ENCODE measurements around the gene POLR3K.

DNA sequence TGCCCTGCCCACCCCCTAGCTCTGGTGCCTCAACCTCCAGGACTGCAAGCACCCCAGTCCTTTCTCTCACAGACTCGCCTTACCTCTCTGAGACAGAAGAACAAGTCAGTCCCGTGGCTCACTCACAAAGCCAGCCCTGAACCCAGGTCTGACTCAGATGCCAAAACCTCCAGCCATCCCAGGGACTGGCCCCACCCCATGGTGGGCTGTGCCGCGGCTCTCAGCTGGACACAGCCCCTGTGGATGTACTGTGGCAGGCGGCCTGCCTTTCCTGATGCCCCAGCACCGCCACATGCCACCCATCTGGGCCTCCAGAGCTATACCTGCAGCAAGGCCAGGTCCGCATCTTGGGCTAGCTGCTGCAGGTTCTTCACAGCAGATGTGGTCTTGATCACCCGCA, 44.4 kb upstream of the POLR3K start:
- TF ChIP-seq, protein P1, sequence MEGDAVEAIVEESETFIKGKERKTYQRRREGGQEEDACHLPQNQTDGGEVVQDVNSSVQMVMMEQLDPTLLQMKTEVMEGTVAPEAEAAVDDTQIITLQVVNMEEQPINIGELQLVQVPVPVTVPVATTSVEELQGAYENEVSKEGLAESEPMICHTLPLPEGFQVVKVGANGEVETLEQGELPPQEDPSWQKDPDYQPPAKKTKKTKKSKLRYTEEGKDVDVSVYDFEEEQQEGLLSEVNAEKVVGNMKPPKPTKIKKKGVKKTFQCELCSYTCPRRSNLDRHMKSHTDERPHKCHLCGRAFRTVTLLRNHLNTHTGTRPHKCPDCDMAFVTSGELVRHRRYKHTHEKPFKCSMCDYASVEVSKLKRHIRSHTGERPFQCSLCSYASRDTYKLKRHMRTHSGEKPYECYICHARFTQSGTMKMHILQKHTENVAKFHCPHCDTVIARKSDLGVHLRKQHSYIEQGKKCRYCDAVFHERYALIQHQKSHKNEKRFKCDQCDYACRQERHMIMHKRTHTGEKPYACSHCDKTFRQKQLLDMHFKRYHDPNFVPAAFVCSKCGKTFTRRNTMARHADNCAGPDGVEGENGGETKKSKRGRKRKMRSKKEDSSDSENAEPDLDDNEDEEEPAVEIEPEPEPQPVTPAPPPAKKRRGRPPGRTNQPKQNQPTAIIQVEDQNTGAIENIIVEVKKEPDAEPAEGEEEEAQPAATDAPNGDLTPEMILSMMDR (conservative IDR thresholded peaks at IDR 0.05): no peak
- TF ChIP-seq ZFX (IDR thresholded peaks at IDR 0.05): no peak
